HEK293 (cell line): ENCODE measurements around the gene CRYBB3.

ENCODE experiments used
- CTCF ChIA-PET: fragments of 350-600 bp; formaldehyde crosslinking; extraction: SDS; loops from one replicate; lab custom pipeline; 2021; ENCODE audit warnings: antibody characterized with exemption; lab: Yijun Ruan, JAX
- POLR2A ChIA-PET: fragments of 300-600 bp; formaldehyde crosslinking; extraction: SDS; loops from one replicate; lab custom pipeline; 2020; ENCODE audit warnings: antibody characterized with exemption, inconsistent platforms; lab: Yijun Ruan, JAX
- H3K27ac ChIP-seq: fragments of 200-500 bp; sonication (Bioruptor generic); 2 replicates; pipeline ENCODE4 v1.5.1; 2014; ENCODE audit warnings: low read depth, low read length, control low read depth, inconsistent platforms; ENCODE audit errors: extremely low read depth
- H3K36me3 ChIP-seq, 2 experiments: fragments of 200-500 bp in 1 of 2; sonication (Bioruptor generic) in 1 of 2; 1 replicate in 1 of 2; 2 replicates in 1 of 2; pipeline ENCODE4 v1.5.1; 2014 to 2017; ENCODE audit warnings: inconsistent platforms in 2 of 2, low read length in 2 of 2; ENCODE audit not compliant: control insufficient read depth in 2 of 2, insufficient read depth in 1 of 2
- H3K4me1 ChIP-seq: fragments of 200-500 bp; sonication (Bioruptor generic); 2 replicates; pipeline ENCODE4 v1.5.1; 2014; ENCODE audit warnings: mild to moderate bottlenecking, low read length, inconsistent platforms; ENCODE audit not compliant: control insufficient read depth, insufficient read depth
- H3K4me3 ChIP-seq: 2 replicates; pipeline ENCODE4 v1.5.1; 2011; ENCODE audit warnings: low read depth, mild to moderate bottlenecking, control low read depth, low read length, moderate library complexity
- H3K9me3 ChIP-seq: fragments of 200-500 bp; sonication (Bioruptor generic); 2 replicates; pipeline ENCODE4 v1.5.1; 2014; ENCODE audit warnings: low read depth, low read length, inconsistent platforms; ENCODE audit not compliant: control insufficient read depth, insufficient read depth
- BCL11B ChIP-seq: fragments of 450-650 bp; formaldehyde crosslinking; IDR thresholded peaks from 2 replicates; pipeline ENCODE4 v1.5.1; 2016; ENCODE audit warnings: low read depth, missing biosample characterization, missing genetic modification characterization
- ELK4 ChIP-seq: IDR thresholded peaks from 2 replicates; pipeline ENCODE4 v1.6.1; 2011; ENCODE audit warnings: mild to moderate bottlenecking, low read depth, low read length, borderline replicate concordance
- GLIS1 ChIP-seq: fragments of 450-650 bp; formaldehyde crosslinking; IDR thresholded peaks from 2 replicates; pipeline ENCODE4 v1.5.1; 2016; ENCODE audit warnings: missing biosample characterization, missing genetic modification characterization
- HOXD13 ChIP-seq: sonication (generic); formaldehyde crosslinking; IDR thresholded peaks from 2 replicates; pipeline ENCODE4 v1.8.0; 2022; ENCODE audit warnings: missing genetic modification reagents, borderline replicate concordance
- KLF1 ChIP-seq: fragments of 450-650 bp; formaldehyde crosslinking; IDR thresholded peaks from 2 replicates; pipeline ENCODE4 v1.5.1; 2016; ENCODE audit warnings: missing biosample characterization, missing genetic modification characterization
- KLF16 ChIP-seq: fragments of 450-650 bp; formaldehyde crosslinking; IDR thresholded peaks from 2 replicates; pipeline ENCODE4 v1.5.1; 2017; ENCODE audit warnings: missing biosample characterization, missing genetic modification characterization
- KLF17 ChIP-seq: fragments of 450-650 bp; formaldehyde crosslinking; IDR thresholded peaks from 2 replicates; pipeline ENCODE4 v1.5.1; 2016; ENCODE audit warnings: missing biosample characterization, missing genetic modification characterization
- MZF1 ChIP-seq: fragments of 450-650 bp; formaldehyde crosslinking; IDR thresholded peaks from 2 replicates; pipeline ENCODE4 v1.5.1; 2017; ENCODE audit warnings: missing biosample characterization, missing genetic modification characterization, borderline replicate concordance
- ZBTB21 ChIP-seq: fragments of 450-650 bp; formaldehyde crosslinking; IDR thresholded peaks from 2 replicates; pipeline ENCODE4 v1.5.1; 2017; ENCODE audit warnings: missing biosample characterization, missing genetic modification characterization
- ZIC2 ChIP-seq: fragments of 450-650 bp; formaldehyde crosslinking; IDR thresholded peaks from 2 replicates; pipeline ENCODE4 v1.5.1; 2016; ENCODE audit warnings: missing biosample characterization, missing genetic modification characterization
- ZNF16 ChIP-seq: fragments of 450-650 bp; formaldehyde crosslinking; IDR thresholded peaks from 2 replicates; pipeline ENCODE4 v1.5.1; 2016; ENCODE audit warnings: low read depth, missing biosample characterization, missing genetic modification characterization
- ZNF19 ChIP-seq: fragments of 450-650 bp; formaldehyde crosslinking; IDR thresholded peaks from 2 replicates; pipeline ENCODE4; 2016; ENCODE audit warnings: missing biosample characterization, missing genetic modification characterization, low read depth
- ZNF211 ChIP-seq: fragments of 450-650 bp; formaldehyde crosslinking; IDR thresholded peaks from 2 replicates; pipeline ENCODE4 v1.5.1; 2016; ENCODE audit warnings: low read depth, missing biosample characterization, missing genetic modification characterization
- ZNF777 ChIP-seq: fragments of 450-650 bp; formaldehyde crosslinking; IDR thresholded peaks from 2 replicates; pipeline ENCODE4 v1.5.1; 2017; ENCODE audit warnings: missing biosample characterization, missing genetic modification characterization, borderline replicate concordance
- ZNF830 ChIP-seq: fragments of 450-650 bp; IDR thresholded peaks from 2 replicates; pipeline ENCODE4 v1.5.0; 2018; ENCODE audit warnings: missing biosample characterization, missing genetic modification characterization, low read depth, mild to moderate bottlenecking, moderate library complexity
- TF ChIP-seq, protein P1 (sequence below): fragments of 450-650 bp; formaldehyde crosslinking; IDR thresholded peaks from 2 replicates; pipeline ENCODE4 v1.5.1; 2016; ENCODE audit warnings: missing biosample characterization, missing genetic modification characterization

The CRYBB3 gene

GRCh38 chr22:25166266-25167040 lies 33.2 kb upstream of the CRYBB3 start:
- Histone ChIP-seq H3K4me1 (0 out of 2 replicates have a peak, but pooled peaks cover 4% of the 10 kb centered on the region), H3K27ac (no peak overlapping the region), H3K36me3 (no peaks in the 10 kb centered on the region), H3K4me3 (no peak overlapping the region), H3K9me3 (no peaks in the 10 kb centered on the region)
- CTCF ChIA-PET: interaction anchor here (0.7 to 3.3 kb wide), 3 partner anchors 35 to 167 kb away, joined by 5 to 18 read pairs (median 5); no protein-coding TSS in a partner anchor
- POLR2A ChIA-PET: interaction anchor here (1.5 kb wide), 1 partner anchor 55 kb away, joined by 3 read pairs; no protein-coding TSS in a partner anchor
- no peak for TF ChIP-seq HOXD13
- TF ChIP-seq MZF1 (tag by site-specific recombination): no peak
- no peak for TF ChIP-seq ZNF211 (tag by site-specific recombination)
- TF ChIP-seq ELK4: no peak
- peak; percentile 96 for TF ChIP-seq KLF1 (tag by site-specific recombination)
- TF ChIP-seq ZIC2 (tag by site-specific recombination): peak; percentile 44
- no peak for TF ChIP-seq ZNF830 (tag by site-specific recombination)
- TF ChIP-seq, protein P1, sequence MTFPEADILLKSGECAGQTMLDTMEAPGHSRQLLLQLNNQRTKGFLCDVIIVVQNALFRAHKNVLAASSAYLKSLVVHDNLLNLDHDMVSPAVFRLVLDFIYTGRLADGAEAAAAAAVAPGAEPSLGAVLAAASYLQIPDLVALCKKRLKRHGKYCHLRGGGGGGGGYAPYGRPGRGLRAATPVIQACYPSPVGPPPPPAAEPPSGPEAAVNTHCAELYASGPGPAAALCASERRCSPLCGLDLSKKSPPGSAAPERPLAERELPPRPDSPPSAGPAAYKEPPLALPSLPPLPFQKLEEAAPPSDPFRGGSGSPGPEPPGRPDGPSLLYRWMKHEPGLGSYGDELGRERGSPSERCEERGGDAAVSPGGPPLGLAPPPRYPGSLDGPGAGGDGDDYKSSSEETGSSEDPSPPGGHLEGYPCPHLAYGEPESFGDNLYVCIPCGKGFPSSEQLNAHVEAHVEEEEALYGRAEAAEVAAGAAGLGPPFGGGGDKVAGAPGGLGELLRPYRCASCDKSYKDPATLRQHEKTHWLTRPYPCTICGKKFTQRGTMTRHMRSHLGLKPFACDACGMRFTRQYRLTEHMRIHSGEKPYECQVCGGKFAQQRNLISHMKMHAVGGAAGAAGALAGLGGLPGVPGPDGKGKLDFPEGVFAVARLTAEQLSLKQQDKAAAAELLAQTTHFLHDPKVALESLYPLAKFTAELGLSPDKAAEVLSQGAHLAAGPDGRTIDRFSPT (tag by site-specific recombination): no peak
- TF ChIP-seq KLF17 (tag by site-specific recombination): peak; percentile 81
- no peak for TF ChIP-seq ZBTB21 (tag by site-specific recombination)
- TF ChIP-seq GLIS1 (tag by site-specific recombination): peak; percentile 9
- TF ChIP-seq ZNF777: no peak

- POLR2A ChIA-PET: interaction anchor here (1.5 kb wide), 1 partner anchor 56 kb away, joined by 3 read pairs; no protein-coding TSS in a partner anchor
- Histone ChIP-seq H3K4me1 (0 out of 2 replicates have a peak, but pooled peaks cover 4% of the 10 kb centered on the region), H3K36me3 (peaks cover 0 to 1% of the 10 kb centered on the region in 2 experiments; a peak in 1 of 3 replicates), H3K27ac (no peak overlapping the region), H3K4me3 (no peak overlapping the region), H3K9me3 (no peaks in the 10 kb centered on the region)
- TF ChIP-seq BCL11B (no peak), ZNF19 (no peak), ZNF16 (no peak), KLF16 (tag by site-specific recombination) (no peak), ZIC2 (tag by site-specific recombination) (peak; percentile 25; the same call in 1 of the 2 replicates)
- CTCF ChIA-PET: interaction anchor here (0.5 to 3.3 kb wide), 4 partner anchors 35 to 554 kb away, joined by 3 to 18 read pairs (median 5); no protein-coding TSS in a partner anchor
These were observed 32.6 kb upstream of the CRYBB3 start for GRCh38 chr22:25167082-25167481.
